ENCODE data around the gene DESI1. TPM values are rescaled to one million over a fixed set of nuclear protein-coding genes. Genes with fewer than 3 reads are reported as not detected.

The DESI1 gene
- total RNA-seq, 1 experiment from 2014 or later: 40.8 TPM

DNA sequence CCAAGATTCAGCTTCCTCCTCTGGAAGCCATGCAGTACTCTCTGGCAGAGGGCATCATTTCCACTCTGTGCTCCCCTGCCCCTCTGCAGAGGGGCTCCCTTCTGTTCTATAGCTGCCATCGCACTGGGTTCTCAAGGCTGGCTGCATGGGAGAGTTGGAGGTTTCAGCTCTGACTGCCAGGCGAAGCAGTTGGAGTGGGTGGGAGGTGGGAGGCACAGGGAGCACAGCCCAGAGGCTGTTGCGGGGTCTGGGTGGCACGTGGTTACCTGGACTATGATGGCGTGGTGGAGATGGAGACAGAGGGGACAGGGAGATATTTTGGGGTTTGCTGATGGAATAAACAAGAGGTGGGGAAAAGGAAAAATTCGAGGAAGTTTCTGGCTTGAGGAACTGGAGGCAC, 36.0 kb downstream of the DESI1 start:
- Histone ChIP-seq H3K27ac (ENCODE audit: low read depth, low read length) (no peak overlapping the region), H3K36me3 (ENCODE audit: control insufficient read depth in 1 of 2, insufficient read depth in 2 of 2, low read length in 2 of 2) (no peaks in the 10 kb centered on the region), H3K9me2 (ENCODE audit: insufficient read depth) (no peaks in the 10 kb centered on the region), H2AFZ (ENCODE audit: low read depth, low read length, poor library complexity, severe bottlenecking) (no peak overlapping the region), H3K27me3 (ENCODE audit: insufficient read depth, low read length) (no peaks in the 10 kb centered on the region), H3K9ac (ENCODE audit: low read length) (no peak overlapping the region), H4K20me1 (ENCODE audit: insufficient read depth) (no peaks in the 10 kb centered on the region), H3K4me3 (replicated peaks in 1 of 2; ENCODE audit: low read depth in 1 of 2, low read length in 2 of 2) (no peak overlapping the region), H3K9me3 (ENCODE audit: control insufficient read depth in 1 of 2, insufficient read depth in 1 of 2, low read depth in 1 of 2, low read length in 2 of 2) (no peaks in the 10 kb centered on the region), H3K4me1 (ENCODE audit: control insufficient read depth in 1 of 2, insufficient read depth in 2 of 2, low read length in 2 of 2) (peaks cover 13 to 18% of the 10 kb centered on the region in 2 experiments; a peak in 3 of 4 replicates), H3K79me2 (ENCODE audit: insufficient read depth, low read length) (peaks cover 11% of the 10 kb centered on the region; the same call in 1 of the 2 replicates), H3K4me2 (ENCODE audit: low read length) (no peak overlapping the region)
- ATAC-seq (no peak), DNase-seq (ENCODE audit: low read depth, low spot score) (no peak)
- intact Hi-C loops (cut with micrococcal nuclease): no loop called here
- TF ChIP-seq, protein P1, sequence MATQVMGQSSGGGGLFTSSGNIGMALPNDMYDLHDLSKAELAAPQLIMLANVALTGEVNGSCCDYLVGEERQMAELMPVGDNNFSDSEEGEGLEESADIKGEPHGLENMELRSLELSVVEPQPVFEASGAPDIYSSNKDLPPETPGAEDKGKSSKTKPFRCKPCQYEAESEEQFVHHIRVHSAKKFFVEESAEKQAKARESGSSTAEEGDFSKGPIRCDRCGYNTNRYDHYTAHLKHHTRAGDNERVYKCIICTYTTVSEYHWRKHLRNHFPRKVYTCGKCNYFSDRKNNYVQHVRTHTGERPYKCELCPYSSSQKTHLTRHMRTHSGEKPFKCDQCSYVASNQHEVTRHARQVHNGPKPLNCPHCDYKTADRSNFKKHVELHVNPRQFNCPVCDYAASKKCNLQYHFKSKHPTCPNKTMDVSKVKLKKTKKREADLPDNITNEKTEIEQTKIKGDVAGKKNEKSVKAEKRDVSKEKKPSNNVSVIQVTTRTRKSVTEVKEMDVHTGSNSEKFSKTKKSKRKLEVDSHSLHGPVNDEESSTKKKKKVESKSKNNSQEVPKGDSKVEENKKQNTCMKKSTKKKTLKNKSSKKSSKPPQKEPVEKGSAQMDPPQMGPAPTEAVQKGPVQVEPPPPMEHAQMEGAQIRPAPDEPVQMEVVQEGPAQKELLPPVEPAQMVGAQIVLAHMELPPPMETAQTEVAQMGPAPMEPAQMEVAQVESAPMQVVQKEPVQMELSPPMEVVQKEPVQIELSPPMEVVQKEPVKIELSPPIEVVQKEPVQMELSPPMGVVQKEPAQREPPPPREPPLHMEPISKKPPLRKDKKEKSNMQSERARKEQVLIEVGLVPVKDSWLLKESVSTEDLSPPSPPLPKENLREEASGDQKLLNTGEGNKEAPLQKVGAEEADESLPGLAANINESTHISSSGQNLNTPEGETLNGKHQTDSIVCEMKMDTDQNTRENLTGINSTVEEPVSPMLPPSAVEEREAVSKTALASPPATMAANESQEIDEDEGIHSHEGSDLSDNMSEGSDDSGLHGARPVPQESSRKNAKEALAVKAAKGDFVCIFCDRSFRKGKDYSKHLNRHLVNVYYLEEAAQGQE (IDR thresholded peaks at IDR 0.05; ENCODE audit: low read depth): no peak
- no peak for TF ChIP-seq JUND (IDR thresholded peaks at IDR 0.05)
- TF ChIP-seq ZNF274 (IDR thresholded peaks at IDR 0.05; ENCODE audit: low read depth, low read length): no peak
- TF ChIP-seq, protein P2, sequence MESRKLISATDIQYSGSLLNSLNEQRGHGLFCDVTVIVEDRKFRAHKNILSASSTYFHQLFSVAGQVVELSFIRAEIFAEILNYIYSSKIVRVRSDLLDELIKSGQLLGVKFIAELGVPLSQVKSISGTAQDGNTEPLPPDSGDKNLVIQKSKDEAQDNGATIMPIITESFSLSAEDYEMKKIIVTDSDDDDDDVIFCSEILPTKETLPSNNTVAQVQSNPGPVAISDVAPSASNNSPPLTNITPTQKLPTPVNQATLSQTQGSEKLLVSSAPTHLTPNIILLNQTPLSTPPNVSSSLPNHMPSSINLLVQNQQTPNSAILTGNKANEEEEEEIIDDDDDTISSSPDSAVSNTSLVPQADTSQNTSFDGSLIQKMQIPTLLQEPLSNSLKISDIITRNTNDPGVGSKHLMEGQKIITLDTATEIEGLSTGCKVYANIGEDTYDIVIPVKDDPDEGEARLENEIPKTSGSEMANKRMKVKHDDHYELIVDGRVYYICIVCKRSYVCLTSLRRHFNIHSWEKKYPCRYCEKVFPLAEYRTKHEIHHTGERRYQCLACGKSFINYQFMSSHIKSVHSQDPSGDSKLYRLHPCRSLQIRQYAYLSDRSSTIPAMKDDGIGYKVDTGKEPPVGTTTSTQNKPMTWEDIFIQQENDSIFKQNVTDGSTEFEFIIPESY (IDR thresholded peaks at IDR 0.05; ENCODE audit: extremely low read depth, insufficient replicate concordance, low read length): no peak
- no peak for TF ChIP-seq POLR2AphosphoS5 (IDR thresholded peaks at IDR 0.05; ENCODE audit: low read depth, low read length)
- TF ChIP-seq EZH2 (IDR thresholded peaks at IDR 0.05): no peak
- no peak for TF ChIP-seq CBX3 (IDR thresholded peaks at IDR 0.05; ENCODE audit: low read depth)
- TF ChIP-seq TCF7L2 (IDR thresholded peaks at IDR 0.05; ENCODE audit: borderline replicate concordance, extremely low read depth, insufficient read depth, insufficient read length): no peak
- ChIA-PET RAD21 (ENCODE audit: low non-redundant PET in 1 of 2, low total read pairs in 2 of 2, uncharacterized antibody in 2 of 2, unreplicated experiment in 2 of 2) (no interaction called here), CTCF (no interaction called here), POLR2A (no interaction called here)
- no TSS peak for BruUV-seq (replicated peaks)

All from HCT116 (cell line).